ENCODE data around the gene ZNF445.

GRCh38 chr3:44430466-44430865 lies 47.0 kb downstream of the ZNF445 start:
- TF ChIP-seq, protein P1, sequence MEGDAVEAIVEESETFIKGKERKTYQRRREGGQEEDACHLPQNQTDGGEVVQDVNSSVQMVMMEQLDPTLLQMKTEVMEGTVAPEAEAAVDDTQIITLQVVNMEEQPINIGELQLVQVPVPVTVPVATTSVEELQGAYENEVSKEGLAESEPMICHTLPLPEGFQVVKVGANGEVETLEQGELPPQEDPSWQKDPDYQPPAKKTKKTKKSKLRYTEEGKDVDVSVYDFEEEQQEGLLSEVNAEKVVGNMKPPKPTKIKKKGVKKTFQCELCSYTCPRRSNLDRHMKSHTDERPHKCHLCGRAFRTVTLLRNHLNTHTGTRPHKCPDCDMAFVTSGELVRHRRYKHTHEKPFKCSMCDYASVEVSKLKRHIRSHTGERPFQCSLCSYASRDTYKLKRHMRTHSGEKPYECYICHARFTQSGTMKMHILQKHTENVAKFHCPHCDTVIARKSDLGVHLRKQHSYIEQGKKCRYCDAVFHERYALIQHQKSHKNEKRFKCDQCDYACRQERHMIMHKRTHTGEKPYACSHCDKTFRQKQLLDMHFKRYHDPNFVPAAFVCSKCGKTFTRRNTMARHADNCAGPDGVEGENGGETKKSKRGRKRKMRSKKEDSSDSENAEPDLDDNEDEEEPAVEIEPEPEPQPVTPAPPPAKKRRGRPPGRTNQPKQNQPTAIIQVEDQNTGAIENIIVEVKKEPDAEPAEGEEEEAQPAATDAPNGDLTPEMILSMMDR (IDR thresholded peaks at IDR 0.05): no peak
- TF ChIP-seq POLR2AphosphoS5 (IDR thresholded peaks at IDR 0.05; ENCODE audit: low read depth, low read length): no peak
- no peak for TF ChIP-seq REST (IDR thresholded peaks at IDR 0.05; ENCODE audit: insufficient read depth in 1 of 2, low read depth in 2 of 2, low read length in 1 of 2)
- TF ChIP-seq TCF7L2 (IDR thresholded peaks at IDR 0.05; ENCODE audit: low read depth, low read length): no peak
- no peak for TF ChIP-seq SIN3A (IDR thresholded peaks at IDR 0.05; ENCODE audit: borderline replicate concordance, insufficient read depth, low read depth, low read length)

Measured in Panc1 (cell line).